HG02870 (cell line): Measurements from ENCODE around the gene RPL22.

Experiments used
- ATAC-seq: cut with Tn5 transposase; IDR thresholded peaks from one replicate; pipeline ENCODE4 v1.9.1; 2021; ENCODE audit warnings: mild to moderate bottlenecking, moderate library complexity; ENCODE audit not compliant: unreplicated experiment

RPL22 gene

GRCh38 chr1:6157132-6157527 lies 42.3 kb downstream of the RPL22 start:
- ATAC-seq = no peak

- ATAC-seq = no peak
Measured at GRCh38 chr1:6154525-6155319, 44.7 kb downstream of the RPL22 start.

- no peak for ATAC-seq
Measured at GRCh38 chr1:6152882-6153281, 46.5 kb downstream of the RPL22 start.

GRCh38 chr1:6152181-6152580 lies 47.2 kb downstream of the RPL22 start:
- no peak for ATAC-seq

GRCh38 chr1:6151291-6151822 lies 48.0 kb downstream of the RPL22 start:
- no peak for ATAC-seq

GRCh38 chr1:6150006-6150938 lies 49.1 kb downstream of the RPL22 start:
- ATAC-seq = no peak

GRCh38 chr1:6149597-6149996 lies 49.8 kb downstream of the RPL22 start:
- no peak for ATAC-seq

- ATAC-seq = no peak
Measured at GRCh38 chr1:6148497-6149241, 50.7 kb downstream of the RPL22 start.

- no peak for ATAC-seq
Measured at GRCh38 chr1:6145864-6146410, 53.5 kb downstream of the RPL22 start.

GRCh38 chr1:6145396-6145750 lies 54.0 kb downstream of the RPL22 start:
- ATAC-seq = no peak

GRCh38 chr1:6144647-6145395 lies 54.6 kb downstream of the RPL22 start:
- ATAC-seq = no peak

- ATAC-seq = no peak
Measured at GRCh38 chr1:6144175-6144574, 55.2 kb downstream of the RPL22 start.

GRCh38 chr1:6143395-6143794 lies 56.0 kb downstream of the RPL22 start:
- ATAC-seq = no peak

- ATAC-seq = no peak
Measured at GRCh38 chr1:6142734-6143133, 56.7 kb downstream of the RPL22 start.

GRCh38 chr1:6142036-6142621 lies 57.3 kb downstream of the RPL22 start:
- ATAC-seq = no peak

- ATAC-seq = no peak
Measured at GRCh38 chr1:6141592-6141991, 57.8 kb downstream of the RPL22 start.

GRCh38 chr1:6140413-6140812 lies 59.0 kb downstream of the RPL22 start:
- ATAC-seq = no peak

- no peak for ATAC-seq
Measured at GRCh38 chr1:6137758-6138157, 61.6 kb downstream of the RPL22 start.

- no peak for ATAC-seq
Measured at GRCh38 chr1:6136516-6137220, 62.7 kb downstream of the RPL22 start.
